ENCODE results near the gene RNASE7. TPM values are rescaled to one million over a fixed set of nuclear protein-coding genes. Genes with fewer than 3 reads are reported as not detected.

Gene RNASE7
- total RNA-seq, 1 experiment from 2014 or later = not detected

DNA sequence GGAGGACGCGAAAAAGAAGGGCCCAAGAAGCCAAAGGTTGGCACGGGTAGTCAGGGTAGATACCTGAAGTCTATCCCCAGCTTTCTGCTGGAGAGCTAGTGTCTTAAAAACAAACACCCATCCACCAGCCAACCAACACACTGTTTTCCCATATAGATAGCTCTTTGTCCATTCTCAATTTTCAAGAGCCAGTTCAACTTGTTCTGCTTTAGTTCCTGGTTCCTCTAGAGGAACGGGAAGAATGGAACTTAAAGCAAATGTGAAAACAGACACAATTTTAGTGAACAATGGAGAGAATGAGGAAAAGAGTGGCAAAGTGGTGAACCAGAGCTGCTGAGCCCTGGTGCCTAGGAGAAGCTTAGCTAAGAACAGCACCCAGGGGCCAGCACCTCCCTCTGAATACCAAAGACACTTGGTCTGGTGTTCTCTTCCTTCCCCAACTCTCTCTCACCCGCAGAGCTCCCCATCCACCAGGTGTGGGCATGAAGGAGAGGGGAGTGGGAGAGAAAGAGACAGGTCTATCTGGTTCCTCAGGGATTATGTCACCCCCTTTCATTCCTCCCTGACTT, 21.1 kb upstream of the RNASE7 start:
- in situ Hi-C loops (cut with HindIII; ENCODE audit: low sequenced_read_pairs) = no loop called here
- no peak for DNase-seq (ENCODE audit: low spot score)

DNA sequence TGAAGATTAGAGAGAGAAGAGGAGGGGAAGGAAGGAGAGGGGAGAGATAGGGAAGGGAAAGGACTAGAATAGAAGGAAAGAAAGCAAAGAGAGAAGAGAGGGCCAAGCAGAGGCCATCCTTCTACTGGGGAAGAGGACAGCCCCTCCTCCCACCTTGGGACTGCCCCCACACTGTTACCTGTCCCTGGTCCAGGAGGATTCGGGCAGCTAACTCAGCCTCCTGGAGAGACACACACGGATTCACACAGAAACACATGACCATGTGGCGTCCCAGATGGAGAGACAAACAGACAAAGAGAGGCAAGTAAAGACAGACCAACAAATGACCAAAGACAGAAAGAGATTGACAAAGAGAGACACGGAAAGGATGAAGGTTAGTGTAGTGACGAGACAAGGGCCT, 19.5 kb upstream of the RNASE7 start:
- in situ Hi-C loops (cut with HindIII; ENCODE audit: low sequenced_read_pairs) = no loop called here

DNA sequence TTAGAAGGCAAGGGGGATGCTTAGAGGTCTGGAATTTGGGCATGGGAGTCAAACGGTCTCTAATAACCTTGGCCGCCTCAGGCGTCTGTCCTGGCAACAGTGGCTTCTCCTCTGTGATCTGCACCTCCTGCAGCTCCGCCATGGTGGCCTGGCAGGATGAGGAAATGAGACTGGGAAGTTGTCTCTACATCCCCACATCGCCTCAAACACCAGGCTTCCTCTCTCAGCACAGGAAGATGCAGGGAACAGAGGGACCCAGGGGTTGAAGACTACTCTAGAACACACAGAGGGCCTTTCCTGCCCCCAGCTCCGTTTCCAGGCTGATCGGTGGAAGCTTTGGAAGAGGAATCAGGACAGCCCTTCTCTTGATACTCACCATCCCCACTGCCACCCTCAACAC, 19.0 kb upstream of the RNASE7 start:
- in situ Hi-C loops (cut with HindIII; ENCODE audit: low sequenced_read_pairs) = no loop called here
- no peak for DNase-seq (ENCODE audit: low spot score)

More for the DNA sequence above, 19.5 kb upstream of the RNASE7 start:
- no peak for DNase-seq (ENCODE audit: low spot score)

DNA sequence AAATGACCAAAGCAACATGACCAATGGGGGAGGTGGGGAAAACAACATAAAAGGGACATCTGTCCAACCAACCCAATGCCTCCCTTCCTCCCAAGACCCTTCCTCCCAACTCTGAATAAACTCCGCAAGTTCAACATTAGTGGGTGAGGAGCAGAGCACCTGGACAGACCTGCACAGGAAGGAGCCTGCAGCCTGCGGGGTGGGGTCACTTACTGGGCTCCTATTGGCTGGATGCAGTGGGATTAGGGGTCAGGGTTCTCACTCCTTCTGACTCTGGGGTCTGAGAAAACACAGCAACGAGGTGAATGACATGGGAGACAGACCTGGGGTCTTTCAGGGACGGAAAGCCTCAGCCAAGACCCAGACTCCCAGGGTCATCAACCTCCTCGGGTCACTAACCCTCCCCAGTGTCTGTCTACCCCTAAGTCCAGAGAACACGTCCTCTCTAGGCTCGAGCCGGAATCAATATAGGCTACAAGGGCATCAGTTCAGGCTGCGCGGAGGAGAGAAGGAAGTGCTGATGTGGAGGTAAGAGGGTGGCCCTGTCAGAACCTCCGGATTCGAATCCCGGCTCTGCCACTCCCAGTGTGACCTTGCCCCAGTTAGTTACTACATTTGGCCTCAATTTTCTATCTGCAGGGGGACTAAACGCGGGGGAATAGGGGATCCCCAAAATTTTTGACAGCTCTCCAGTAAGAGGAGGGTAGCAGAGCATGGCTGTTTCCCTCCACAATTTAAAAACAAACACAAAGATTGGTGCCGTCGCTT, 18.2 kb upstream of the RNASE7 start:
- in situ Hi-C loops (cut with HindIII; ENCODE audit: low sequenced_read_pairs) = no loop called here
- no peak for DNase-seq (ENCODE audit: low spot score)

DNA sequence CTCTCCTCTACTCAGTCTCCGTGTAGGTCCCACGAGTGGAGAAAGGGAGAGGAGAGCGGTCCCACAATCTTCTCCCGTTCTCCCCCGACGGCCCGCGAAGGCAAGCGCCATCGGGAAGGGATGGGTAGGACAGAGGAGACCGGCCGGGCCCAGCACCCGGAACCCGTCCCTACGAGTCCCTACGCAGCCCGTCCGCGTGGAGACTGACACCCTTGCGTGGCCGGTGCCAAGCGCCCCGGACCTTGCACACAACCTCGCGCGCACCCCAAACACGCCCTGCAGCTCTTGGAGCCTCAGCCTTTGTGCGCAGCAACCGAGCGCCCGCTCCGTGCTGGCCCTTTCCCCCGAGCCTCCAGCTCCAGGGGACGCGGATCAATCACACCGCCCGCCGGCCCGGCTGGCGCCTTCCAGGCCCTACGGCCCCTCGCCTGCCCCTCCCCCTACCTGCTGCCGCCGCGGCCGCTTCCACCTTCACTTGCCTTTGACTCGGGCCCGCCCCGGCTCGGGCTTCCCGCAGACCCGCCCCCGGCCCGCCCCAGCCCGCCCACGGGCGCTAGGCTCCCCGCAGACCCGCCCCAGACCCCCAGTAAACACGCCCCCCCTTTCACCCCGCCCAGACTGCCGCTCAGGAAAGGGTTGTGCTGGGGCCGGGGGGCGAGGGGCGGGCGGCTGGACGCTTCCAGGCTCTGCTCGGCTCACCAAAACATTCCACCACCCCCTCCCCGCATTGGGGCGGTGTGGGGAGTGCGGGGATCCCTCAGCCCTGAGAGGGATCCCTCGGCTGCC, 17.4 kb upstream of the RNASE7 start, which contains the start of gene NDRG2:
Gene NDRG2, minus strand, starts transcription at position 477 of the 786 bp plus-strand sequence. CDS start 1,746 bp downstream, outside the sequence.
- DNase-seq (ENCODE audit: low spot score) = no peak
- in situ Hi-C loops (cut with HindIII; ENCODE audit: low sequenced_read_pairs) = no loop called here

DNA sequence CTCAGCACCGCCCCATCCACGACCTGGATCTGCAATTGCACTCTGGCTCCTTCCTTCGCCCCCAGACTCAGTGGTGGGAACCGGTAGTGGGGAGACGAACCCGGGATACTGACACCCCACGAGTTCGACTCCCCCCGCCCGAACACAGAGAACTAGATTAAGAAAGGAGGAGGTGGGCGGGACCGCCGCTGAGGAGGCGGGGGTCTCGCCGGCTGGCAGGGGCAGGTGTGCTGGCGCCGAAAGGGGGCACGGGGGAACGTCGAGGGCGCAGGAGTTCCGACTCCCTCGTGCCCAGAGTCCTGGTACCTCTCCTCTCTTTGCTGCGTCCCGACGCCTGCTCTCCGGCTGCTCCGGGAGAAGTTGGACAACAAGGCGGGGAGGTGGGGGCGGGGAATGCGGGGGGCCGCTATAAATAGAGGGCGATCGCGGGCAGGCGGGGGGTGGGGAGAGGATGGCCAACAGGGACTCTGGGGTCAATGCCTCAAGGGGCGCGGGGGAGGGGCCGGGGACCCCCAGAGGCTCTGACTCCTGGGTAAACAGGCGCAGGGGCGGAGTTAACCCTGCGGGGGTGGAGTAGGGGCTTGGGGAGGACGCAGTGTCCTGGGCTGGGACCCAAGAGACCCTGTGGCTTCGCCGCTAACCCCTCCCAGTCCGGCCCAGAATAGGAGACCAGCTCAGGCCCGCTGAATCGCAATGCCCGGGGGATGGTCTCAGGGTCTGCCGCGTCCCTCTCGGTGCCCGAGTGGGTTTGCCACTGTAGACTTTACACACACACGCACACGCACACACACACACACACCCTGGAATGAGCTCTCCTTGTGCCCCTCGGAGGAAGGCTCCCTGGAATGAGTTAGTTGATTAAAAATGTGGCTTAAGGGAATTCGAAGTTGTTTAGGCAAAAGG, 16.5 kb upstream of the RNASE7 start:
- in situ Hi-C loops (cut with HindIII; ENCODE audit: low sequenced_read_pairs) = no loop called here
- no peak for DNase-seq (ENCODE audit: low spot score)

DNA sequence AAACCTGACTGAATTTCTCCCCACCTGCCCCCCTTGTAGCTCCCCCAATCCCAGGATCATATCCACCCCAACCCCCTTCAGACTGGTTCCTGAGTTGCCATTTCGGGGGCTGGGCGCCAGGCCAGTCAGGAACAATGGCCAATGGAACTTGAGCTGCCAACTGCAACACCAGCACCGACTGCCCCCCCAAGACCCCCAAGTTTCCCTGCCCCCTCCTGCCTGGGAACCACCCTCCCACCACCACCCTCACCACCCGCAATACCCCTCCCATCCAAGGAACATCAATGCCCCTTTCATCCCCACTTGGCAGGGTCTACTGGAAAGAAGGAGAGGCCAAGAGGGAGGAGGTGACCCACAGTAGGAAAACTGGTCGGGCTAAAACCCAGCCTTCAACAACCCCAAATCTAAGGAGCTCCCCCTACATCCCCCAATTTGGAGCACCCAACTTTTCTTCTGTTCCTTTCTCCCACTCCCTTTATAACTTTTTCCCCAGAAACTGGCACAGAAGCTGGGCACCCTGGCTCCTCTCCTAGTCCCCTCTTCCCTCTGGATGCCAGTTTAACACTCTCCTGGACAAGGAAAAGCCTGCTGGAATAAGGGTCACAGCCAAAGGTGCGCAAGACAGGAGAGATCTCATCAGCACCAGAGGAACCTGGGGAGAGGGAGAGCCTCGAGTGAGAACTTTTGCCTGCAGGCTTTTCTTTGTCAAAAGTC, 15.7 kb upstream of the RNASE7 start:
- in situ Hi-C loops (cut with HindIII; ENCODE audit: low sequenced_read_pairs) = no loop called here
- DNase-seq (ENCODE audit: low spot score) = peak; percentile 44

DNA sequence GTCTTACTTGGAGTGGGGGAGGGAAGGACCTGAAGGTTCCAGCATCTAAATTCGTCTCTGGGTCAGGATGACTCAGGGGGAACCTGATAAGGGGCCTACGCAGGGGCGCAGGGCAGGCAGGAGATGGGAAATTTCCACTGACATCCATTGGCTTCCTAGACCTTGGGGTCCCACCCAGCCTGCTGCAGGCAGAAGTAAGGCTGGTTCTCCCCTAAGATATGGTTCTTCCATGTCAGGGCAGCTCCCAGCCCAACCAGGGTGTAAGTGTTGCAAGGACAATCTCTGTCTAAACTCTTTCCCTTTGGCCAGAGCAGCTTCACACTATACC, 15.2 kb upstream of the RNASE7 start:
- no peak for DNase-seq (ENCODE audit: low spot score)
- in situ Hi-C loops (cut with HindIII; ENCODE audit: low sequenced_read_pairs) = no loop called here

DNA sequence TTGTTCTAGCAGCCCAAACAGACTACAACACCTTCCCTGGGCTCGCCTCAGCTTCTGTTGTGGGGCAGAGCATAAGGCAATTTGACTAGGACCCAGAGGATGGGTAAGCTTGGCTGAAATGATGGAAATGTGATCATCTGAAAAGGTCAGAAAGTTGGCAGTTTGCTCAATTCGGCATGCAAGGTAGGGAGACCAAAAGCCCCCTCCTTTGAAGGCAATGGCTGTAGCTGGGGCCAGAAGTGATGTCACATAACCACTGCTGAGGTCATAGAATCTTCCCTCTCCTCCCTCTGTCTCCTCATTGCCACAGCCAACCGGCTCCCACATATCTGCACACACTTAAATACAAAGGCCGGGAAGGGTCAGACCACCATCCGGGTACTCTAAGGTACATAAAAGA, 12.2 kb upstream of the RNASE7 start, which contains the start of gene TPPP2:
Gene TPPP2, plus strand, starts transcription at position 301 of the 400 bp plus-strand sequence. CDS start 365 bp downstream, outside the sequence.
- in situ Hi-C loops (cut with HindIII; ENCODE audit: low sequenced_read_pairs) = no loop called here
- no peak for DNase-seq (ENCODE audit: low spot score)

DNA sequence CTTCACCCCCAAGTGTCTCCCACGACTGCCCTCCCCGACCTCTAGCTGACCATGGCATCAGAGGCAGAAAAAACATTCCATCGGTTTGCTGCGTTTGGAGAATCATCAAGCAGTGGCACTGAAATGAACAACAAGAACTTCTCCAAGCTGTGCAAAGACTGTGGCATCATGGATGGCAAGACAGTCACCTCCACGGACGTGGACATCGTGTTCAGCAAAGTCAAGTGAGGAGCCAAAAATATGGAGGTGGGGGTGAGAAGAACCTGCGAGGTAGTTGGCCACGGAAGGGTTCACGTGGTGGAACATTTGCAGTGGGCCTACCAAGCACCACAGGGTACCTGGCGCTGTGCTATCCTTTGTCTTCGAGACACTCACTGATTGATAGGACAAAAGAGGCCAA, 11.6 kb upstream of the RNASE7 start:
- DNase-seq (ENCODE audit: low spot score) = no peak
- in situ Hi-C loops (cut with HindIII; ENCODE audit: low sequenced_read_pairs) = no loop called here

DNA sequence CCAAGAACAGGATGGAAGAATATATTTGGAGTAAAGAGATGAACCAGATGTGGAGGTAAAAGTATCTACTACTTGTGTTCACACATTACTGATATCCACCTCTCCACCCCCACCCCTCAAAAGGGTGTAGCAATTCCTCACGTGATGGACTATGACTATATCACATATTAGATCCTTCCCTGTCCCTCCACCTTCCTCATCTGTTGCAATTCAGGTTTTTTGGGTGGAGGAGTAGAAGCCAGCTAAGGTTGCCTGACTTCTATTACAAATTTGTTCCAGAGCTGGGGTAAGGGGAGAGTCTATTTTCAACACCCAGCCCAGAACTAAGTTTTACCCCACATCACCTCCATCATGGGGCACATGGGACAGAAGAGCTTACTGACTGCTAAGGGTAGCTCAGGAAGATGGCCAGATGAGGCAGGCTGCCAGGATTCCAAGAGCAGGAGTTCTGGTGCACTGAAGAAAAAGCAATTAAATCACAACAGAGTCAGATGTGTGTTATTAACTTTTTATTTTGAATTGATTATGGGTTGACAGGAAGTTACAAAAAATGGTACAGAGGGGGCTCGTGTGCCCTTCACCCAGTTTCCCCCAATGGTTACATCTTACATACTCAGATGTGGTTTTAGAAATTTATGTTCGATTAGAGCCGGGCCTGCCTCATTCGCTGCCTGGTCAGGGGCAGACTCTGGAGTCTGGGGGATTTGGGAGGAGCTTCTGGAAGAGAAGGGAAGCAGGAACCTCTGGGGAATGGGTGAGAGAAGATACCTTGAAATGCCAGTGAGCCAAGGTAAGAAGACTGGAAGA, 9.6 kb upstream of the RNASE7 start:
- in situ Hi-C loops (cut with HindIII; ENCODE audit: low sequenced_read_pairs) = no loop called here
- DNase-seq (ENCODE audit: low spot score) = no peak

DNA sequence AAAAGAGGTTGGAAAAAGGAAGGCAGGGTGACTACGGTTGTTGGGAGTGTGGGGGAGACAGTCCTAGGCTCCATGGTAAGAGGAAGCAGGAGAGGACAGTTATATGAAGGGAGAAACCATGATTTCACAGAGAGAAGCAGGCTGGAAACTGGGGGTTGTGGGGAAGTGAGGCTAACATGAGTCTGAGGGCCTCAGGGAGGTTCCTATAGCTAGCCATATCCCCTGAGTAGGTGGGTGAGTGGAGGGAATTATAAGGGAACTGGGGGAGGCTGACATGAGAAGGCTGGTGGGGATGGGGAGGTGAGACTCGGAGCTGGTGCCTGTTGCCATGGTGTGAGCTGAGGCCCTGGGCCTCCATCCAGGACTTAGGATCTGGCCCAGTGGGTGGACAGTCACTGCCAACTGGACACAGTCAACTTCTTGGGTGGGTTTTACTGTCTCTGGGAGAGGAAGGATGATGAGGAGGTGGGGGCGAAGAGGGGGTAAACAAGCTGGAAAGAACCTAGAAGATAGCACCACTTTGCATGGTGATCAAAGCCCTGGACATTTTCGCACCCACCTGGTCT, 8.9 kb upstream of the RNASE7 start:
- DNase-seq (ENCODE audit: low spot score) = no peak
- in situ Hi-C loops (cut with HindIII; ENCODE audit: low sequenced_read_pairs) = no loop called here

DNA sequence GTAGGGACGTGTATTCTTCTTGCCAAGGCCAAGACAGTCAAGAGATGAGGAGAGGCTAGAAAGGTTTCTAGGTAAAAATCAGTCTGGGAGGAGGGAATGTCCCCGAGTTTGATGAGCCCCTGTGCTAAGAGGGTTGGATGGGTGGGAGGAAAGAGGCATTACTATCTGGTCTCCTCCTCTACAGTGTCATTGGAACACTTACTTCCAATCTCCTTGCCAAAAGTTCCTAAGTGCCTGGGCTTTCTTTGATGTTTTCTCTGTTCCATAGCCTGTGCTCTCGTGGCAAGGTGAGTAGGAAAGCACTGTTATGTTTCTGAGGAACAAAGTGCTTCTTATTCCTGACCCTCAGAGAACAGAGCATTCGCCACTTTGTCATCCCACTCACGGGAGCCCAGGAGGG, 7.5 kb upstream of the RNASE7 start, which contains the start of gene RNASE13:
Gene RNASE13, minus strand, starts transcription at position 101 of the 400 bp plus-strand sequence. CDS start 519 bp downstream, outside the sequence.
- DNase-seq (ENCODE audit: low spot score) = no peak
- in situ Hi-C loops (cut with HindIII; ENCODE audit: low sequenced_read_pairs) = no loop called here

DNA sequence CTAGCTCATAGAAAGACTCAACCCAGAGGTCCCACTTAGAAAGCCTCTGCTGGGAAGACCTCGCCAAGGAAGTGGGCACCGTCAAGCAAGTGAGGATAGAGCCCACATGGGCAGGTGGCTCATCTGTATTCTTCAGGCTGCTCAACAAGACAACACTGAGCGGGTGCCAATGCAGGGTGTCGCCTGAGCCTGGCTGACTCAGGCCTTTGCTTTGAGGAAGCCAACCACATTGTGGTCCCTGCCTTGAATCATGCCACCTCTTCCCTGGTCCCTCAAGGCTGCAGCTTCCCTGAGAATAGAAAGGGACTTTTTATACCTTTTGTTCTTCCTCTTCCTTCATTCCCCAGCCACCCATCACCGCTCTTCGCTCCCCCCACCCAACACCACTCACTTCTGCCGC, 5.4 kb upstream of the RNASE7 start:
- in situ Hi-C loops (cut with HindIII; ENCODE audit: low sequenced_read_pairs) = no loop called here
- no peak for DNase-seq (ENCODE audit: low spot score)

DNA sequence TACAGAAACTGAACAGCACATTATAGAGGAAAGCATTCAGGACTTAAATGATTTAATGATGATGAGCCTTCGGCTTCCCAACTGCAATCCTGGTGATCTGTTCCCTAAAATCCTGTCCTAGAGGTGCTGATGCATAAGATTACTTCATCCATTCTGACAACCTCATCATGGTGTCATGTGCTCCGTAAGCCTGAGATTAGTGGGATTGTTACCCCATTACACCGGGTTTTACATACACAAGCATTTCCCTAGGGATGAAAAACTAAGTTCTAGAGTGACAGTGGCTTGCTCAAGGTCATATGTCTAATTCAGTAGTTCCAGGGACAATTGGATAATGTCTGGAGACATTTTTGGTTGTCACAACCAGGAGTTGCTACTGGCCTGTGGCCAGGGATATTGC, 5.0 kb upstream of the RNASE7 start:
- DNase-seq (ENCODE audit: low spot score) = no peak
- in situ Hi-C loops (cut with HindIII; ENCODE audit: low sequenced_read_pairs) = no loop called here

DNA sequence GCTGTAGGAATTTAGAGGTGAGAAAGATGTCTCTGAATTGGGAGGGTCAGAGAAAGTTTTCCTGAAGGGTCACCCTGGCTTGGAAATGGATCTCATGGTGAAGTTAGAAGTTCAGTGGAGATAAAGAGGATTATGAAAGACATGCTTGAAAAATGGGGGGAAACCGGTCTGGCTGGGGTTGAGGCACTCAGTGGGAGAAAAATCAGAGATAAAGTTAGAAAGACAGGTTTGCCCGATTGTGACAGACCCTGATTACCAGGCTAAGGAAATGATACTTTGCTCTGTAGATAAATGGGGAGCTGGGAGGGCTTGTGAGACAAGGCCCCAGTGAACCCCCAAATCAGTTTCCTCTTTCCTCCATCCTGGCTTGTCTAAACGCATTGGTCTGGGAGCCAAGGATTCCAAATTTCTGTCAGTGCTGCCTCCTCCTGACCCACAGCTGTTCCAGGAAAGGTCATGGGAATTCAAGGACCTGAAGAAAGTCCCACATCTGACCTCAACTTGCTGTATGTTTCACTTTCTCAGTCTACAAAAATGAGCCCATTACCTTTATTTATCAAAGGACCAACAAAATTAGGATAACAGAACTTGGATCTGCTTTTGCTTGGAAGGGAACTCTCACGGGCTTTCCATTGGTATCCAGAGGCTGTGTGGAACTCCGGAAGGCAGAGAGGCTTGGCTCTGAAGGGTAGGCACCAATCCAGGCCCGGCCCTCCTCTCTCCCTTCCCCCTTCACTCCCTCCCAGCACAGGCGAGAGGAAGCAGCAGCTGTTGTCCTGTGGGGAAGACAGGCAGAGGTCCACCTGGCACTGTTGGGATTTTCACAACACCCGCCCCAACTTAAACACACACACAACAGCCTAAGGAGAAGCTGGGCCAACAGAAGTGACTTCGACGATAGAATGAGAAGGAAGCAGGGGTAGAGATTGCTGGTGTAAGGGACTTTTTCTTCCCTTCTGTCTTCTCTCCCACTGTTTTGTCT, 3.4 kb upstream of the RNASE7 start:
- in situ Hi-C loops (cut with HindIII; ENCODE audit: low sequenced_read_pairs) = no loop called here
- peak; percentile 62 for DNase-seq (ENCODE audit: low spot score)

Data from G401 (cell line).